Liver (tissue), 3 donors: ENCODE data around the gene DOCK10.

Experiments
- EGR1 ChIP-seq, 2 donors: IDR thresholded peaks; 2 replicates each; pipeline ENCODE4 v1.6.1; 2016 to 2018; ENCODE audit warnings: antibody characterized with exemption in 2 of 2, low read depth in 2 of 2
- YY1 ChIP-seq: IDR thresholded peaks from 2 replicates; pipeline ENCODE4 v1.6.1; 2016; ENCODE audit warnings: antibody characterized with exemption, mild to moderate bottlenecking
- TF ChIP-seq, protein P1 (sequence below): fragments of 150-350 bp; IDR thresholded peaks from 2 replicates; pipeline ENCODE4 v1.5.1; 2017; ENCODE audit warnings: improper control_type of control experiment, low read depth, low read length; ENCODE audit not compliant: missing input control
- TF ChIP-seq, protein P2 (sequence below): IDR thresholded peaks from 2 replicates; pipeline ENCODE4 v1.6.1; 2016; ENCODE audit warnings: antibody characterized with exemption
- TF ChIP-seq, protein P3 (sequence below): IDR thresholded peaks from 2 replicates; pipeline ENCODE4 v1.6.1; 2016; ENCODE audit warnings: antibody characterized with exemption
- donor health status: healthy.
- donor health status: healthy.

DNA sequence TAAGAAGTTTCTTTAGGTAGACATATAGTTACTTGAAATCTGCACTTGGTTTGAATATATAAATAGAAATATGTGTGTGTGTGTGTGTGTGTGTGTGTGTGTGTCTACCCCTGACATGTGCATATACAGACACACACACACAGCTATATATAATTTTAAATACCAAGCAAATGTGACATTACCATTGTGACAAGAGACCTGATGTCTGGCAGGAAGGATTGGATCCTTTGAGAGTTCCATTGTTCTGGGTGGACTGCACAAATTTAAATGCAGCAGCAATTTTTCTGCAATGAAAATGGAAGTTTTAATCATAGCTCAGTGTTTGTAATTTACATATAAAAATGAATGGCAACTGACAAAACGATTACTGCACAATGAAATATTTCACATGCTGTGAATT lies 238.3 kb downstream of the DOCK10 start:
- TF ChIP-seq, protein P1, sequence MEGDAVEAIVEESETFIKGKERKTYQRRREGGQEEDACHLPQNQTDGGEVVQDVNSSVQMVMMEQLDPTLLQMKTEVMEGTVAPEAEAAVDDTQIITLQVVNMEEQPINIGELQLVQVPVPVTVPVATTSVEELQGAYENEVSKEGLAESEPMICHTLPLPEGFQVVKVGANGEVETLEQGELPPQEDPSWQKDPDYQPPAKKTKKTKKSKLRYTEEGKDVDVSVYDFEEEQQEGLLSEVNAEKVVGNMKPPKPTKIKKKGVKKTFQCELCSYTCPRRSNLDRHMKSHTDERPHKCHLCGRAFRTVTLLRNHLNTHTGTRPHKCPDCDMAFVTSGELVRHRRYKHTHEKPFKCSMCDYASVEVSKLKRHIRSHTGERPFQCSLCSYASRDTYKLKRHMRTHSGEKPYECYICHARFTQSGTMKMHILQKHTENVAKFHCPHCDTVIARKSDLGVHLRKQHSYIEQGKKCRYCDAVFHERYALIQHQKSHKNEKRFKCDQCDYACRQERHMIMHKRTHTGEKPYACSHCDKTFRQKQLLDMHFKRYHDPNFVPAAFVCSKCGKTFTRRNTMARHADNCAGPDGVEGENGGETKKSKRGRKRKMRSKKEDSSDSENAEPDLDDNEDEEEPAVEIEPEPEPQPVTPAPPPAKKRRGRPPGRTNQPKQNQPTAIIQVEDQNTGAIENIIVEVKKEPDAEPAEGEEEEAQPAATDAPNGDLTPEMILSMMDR = no peak
- TF ChIP-seq EGR1 (IDR thresholded peaks at IDR 0.05; ENCODE audit: low read depth in 2 of 2) = no peak
- TF ChIP-seq YY1 = no peak
- TF ChIP-seq, protein P2, sequence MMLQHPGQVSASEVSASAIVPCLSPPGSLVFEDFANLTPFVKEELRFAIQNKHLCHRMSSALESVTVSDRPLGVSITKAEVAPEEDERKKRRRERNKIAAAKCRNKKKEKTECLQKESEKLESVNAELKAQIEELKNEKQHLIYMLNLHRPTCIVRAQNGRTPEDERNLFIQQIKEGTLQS = no peak
- TF ChIP-seq, protein P3, sequence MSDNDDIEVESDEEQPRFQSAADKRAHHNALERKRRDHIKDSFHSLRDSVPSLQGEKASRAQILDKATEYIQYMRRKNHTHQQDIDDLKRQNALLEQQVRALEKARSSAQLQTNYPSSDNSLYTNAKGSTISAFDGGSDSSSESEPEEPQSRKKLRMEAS = no peak
